PFSK-1 (cell line): ENCODE measurements around the gene CAMTA1.

ENCODE experiments used
- FOXP2 ChIP-seq: optimal IDR thresholded peaks from 2 replicates; pipeline ENCODE3; 2011; ENCODE audit warnings: borderline replicate concordance, control low read depth, inconsistent platforms; ENCODE audit not compliant: insufficient read depth; ENCODE audit errors: extremely low read length, extremely low read depth
- POLR2AphosphoS5 ChIP-seq: IDR thresholded peaks from 2 replicates; pipeline ENCODE4 v1.6.1; 2012; ENCODE audit warnings: low read depth, mild to moderate bottlenecking, control low read depth, low read length, moderate library complexity
- REST ChIP-seq, 2 experiments: IDR thresholded peaks; 2 replicates each; pipeline versions ENCODE4 v1.6.1 to v1.8.0; 2011 to 2012; ENCODE audit warnings: low read depth in 2 of 2, low read length in 2 of 2, control low read depth in 1 of 2, inconsistent platforms in 1 of 2, mild to moderate bottlenecking in 1 of 2, moderate library complexity in 1 of 2; ENCODE audit not compliant: insufficient read depth in 1 of 2
- SIN3A ChIP-seq: IDR thresholded peaks from 2 replicates; pipeline ENCODE4 v1.6.1; 2012; ENCODE audit warnings: mild to moderate bottlenecking, low read length, moderate library complexity, borderline replicate concordance; ENCODE audit not compliant: insufficient read depth
- TAF1 ChIP-seq: IDR thresholded peaks from 2 replicates; pipeline ENCODE4 v1.6.1; 2012; ENCODE audit warnings: low read length, control low read depth, borderline replicate concordance; ENCODE audit not compliant: insufficient read depth

Gene CAMTA1

GRCh38 chr1:7633506-7634245 lies 848.4 kb downstream of the CAMTA1 start:
- TF ChIP-seq TAF1 (no peak), SIN3A (no peak), REST (IDR thresholded peaks at IDR 0.05; ENCODE audit: insufficient read depth in 1 of 2, low read depth in 2 of 2, low read length in 2 of 2) (no peak), FOXP2 (no peak), POLR2AphosphoS5 (no peak)

GRCh38 chr1:7634546-7635240 lies 849.4 kb downstream of the CAMTA1 start:
- no peak for TF ChIP-seq REST (IDR thresholded peaks at IDR 0.05; ENCODE audit: insufficient read depth in 1 of 2, low read depth in 2 of 2, low read length in 2 of 2)
- no peak for TF ChIP-seq POLR2AphosphoS5
- TF ChIP-seq TAF1, result no peak
- TF ChIP-seq FOXP2, result no peak
- TF ChIP-seq SIN3A, result no peak

GRCh38 chr1:7636795-7637526 lies 851.7 kb downstream of the CAMTA1 start:
- no peak for TF ChIP-seq SIN3A

- TF ChIP-seq REST (IDR thresholded peaks at IDR 0.05; ENCODE audit: insufficient read depth in 1 of 2, low read depth in 2 of 2, low read length in 2 of 2), result no peak
- no peak for TF ChIP-seq TAF1
- no peak for TF ChIP-seq SIN3A
- no peak for TF ChIP-seq FOXP2
- no peak for TF ChIP-seq POLR2AphosphoS5
Observed at GRCh38 chr1:7638078-7638477, 852.8 kb downstream of the CAMTA1 start.

GRCh38 chr1:7639435-7640131 lies 854.3 kb downstream of the CAMTA1 start:
- no peak for TF ChIP-seq POLR2AphosphoS5
- no peak for TF ChIP-seq REST (IDR thresholded peaks at IDR 0.05; ENCODE audit: insufficient read depth in 1 of 2, low read depth in 2 of 2, low read length in 2 of 2)
- TF ChIP-seq SIN3A, result no peak
- no peak for TF ChIP-seq FOXP2
- TF ChIP-seq TAF1, result no peak
